KMS-11 (cell line): ENCODE results near the gene ACTL6B.

ENCODE experiments used
- H2AFZ ChIP-seq: fragments of 200-600 bp; sonication (generic); 2 replicates; pipeline ENCODE4 v1.6.1; 2016; ENCODE audit warnings: antibody characterized with exemption, mixed run types, low read depth
- H3K27ac ChIP-seq: fragments of 200-600 bp; sonication (generic); 2 replicates; pipeline ENCODE4 v1.6.1; 2016; ENCODE audit warnings: mild to moderate bottlenecking, mixed run types
- H3K27me3 ChIP-seq: fragments of 200-600 bp; sonication (generic); 2 replicates; pipeline ENCODE4 v1.6.1; 2017; ENCODE audit warnings: mild to moderate bottlenecking, low read depth, mixed run types, moderate library complexity; ENCODE audit not compliant: insufficient read depth
- H3K36me3 ChIP-seq: fragments of 200-600 bp; sonication (generic); 2 replicates; pipeline ENCODE4 v1.6.1; 2017; ENCODE audit warnings: mild to moderate bottlenecking, mixed run types; ENCODE audit not compliant: insufficient read depth
- H3K4me1 ChIP-seq: fragments of 200-600 bp; sonication (generic); 2 replicates; pipeline ENCODE4 v1.6.1; 2016; ENCODE audit warnings: mild to moderate bottlenecking, low read depth, mixed run types; ENCODE audit not compliant: poor library complexity, severe bottlenecking
- H3K4me2 ChIP-seq: fragments of 200-600 bp; sonication (generic); 2 replicates; pipeline ENCODE4 v1.7.0; 2016; ENCODE audit warnings: mild to moderate bottlenecking, mixed run types
- H3K4me3 ChIP-seq: fragments of 200-600 bp; sonication (generic); IDR thresholded peaks from 2 replicates; pipeline ENCODE4 v1.6.1; 2017; ENCODE audit warnings: low read depth, low read length, mixed read lengths; ENCODE audit not compliant: insufficient read depth
- H3K79me2 ChIP-seq: fragments of 200-600 bp; sonication (generic); 2 replicates; pipeline ENCODE4 v1.6.1; 2016; ENCODE audit warnings: low read depth, mixed run types; ENCODE audit not compliant: insufficient read depth
- H3K9ac ChIP-seq: fragments of 200-600 bp; sonication (generic); 2 replicates; pipeline ENCODE4 v1.6.1; 2016; ENCODE audit warnings: mild to moderate bottlenecking, mixed run types
- H4K20me1 ChIP-seq: fragments of 200-600 bp; sonication (generic); 2 replicates; pipeline ENCODE4 v1.6.1; 2016; ENCODE audit warnings: mild to moderate bottlenecking, mixed run types; ENCODE audit not compliant: insufficient read depth
- TF ChIP-seq, protein P1 (sequence below): fragments of 200-600 bp; sonication (generic); conservative IDR thresholded peaks from 2 replicates; pipeline ENCODE4 v1.6.1; 2017; ENCODE audit warnings: low read depth, mild to moderate bottlenecking, antibody characterized with exemption, low read length, moderate library complexity, mixed read lengths

Gene ACTL6B

DNA sequence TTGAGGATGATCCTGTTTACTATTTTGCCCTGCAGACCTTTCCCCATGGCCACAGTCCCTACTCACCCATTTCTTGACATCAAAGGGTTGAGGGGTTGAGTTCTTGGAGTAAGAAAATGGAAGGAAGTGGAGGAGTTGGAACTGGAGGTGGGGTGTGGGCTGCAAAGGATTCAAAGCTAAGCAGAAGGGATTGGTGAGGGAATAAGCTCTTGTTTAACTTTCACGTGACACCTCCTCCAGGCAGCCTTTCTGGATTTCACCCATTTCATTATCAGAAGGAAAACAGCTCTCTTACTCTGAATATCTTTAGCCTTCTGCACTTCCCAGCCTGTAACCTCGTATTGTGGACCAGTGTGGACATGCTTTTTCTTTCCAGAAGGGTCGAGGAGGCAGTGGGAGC is 30.2 kb downstream of the ACTL6B start:
- peak overlapping the region; percentile 48 for H2AFZ ChIP-seq
- TF ChIP-seq, protein P1, sequence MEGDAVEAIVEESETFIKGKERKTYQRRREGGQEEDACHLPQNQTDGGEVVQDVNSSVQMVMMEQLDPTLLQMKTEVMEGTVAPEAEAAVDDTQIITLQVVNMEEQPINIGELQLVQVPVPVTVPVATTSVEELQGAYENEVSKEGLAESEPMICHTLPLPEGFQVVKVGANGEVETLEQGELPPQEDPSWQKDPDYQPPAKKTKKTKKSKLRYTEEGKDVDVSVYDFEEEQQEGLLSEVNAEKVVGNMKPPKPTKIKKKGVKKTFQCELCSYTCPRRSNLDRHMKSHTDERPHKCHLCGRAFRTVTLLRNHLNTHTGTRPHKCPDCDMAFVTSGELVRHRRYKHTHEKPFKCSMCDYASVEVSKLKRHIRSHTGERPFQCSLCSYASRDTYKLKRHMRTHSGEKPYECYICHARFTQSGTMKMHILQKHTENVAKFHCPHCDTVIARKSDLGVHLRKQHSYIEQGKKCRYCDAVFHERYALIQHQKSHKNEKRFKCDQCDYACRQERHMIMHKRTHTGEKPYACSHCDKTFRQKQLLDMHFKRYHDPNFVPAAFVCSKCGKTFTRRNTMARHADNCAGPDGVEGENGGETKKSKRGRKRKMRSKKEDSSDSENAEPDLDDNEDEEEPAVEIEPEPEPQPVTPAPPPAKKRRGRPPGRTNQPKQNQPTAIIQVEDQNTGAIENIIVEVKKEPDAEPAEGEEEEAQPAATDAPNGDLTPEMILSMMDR = no peak
- no peak overlapping the region for H3K27ac ChIP-seq
- no peaks in the 10 kb centered on the region for H4K20me1 ChIP-seq
- peak overlapping the region; percentile 88 for H3K4me2 ChIP-seq
- no peak overlapping the region for H3K4me3 ChIP-seq
- H3K4me1 ChIP-seq = peaks cover 4% of the 10 kb centered on the region
- H3K79me2 ChIP-seq = no peaks in the 10 kb centered on the region
- no peak overlapping the region for H3K9ac ChIP-seq
- no peaks in the 10 kb centered on the region for H3K36me3 ChIP-seq
- H3K27me3 ChIP-seq = peaks cover 38% of the 10 kb centered on the region

GRCh38 chr7:100623951-100624824 is 32.1 kb downstream of the ACTL6B start:
- Histone ChIP-seq H3K27me3 (peaks cover 48% of the 10 kb centered on the region), H3K79me2 (no peaks in the 10 kb centered on the region), H3K27ac (no peak overlapping the region), H3K4me3 (no peak overlapping the region), H3K4me1 (peaks cover 4% of the 10 kb centered on the region), H3K36me3 (no peaks in the 10 kb centered on the region), H3K4me2 (no peak overlapping the region), H4K20me1 (no peaks in the 10 kb centered on the region), H2AFZ (no peak overlapping the region), H3K9ac (no peak overlapping the region)
- TF ChIP-seq, protein P1 = no peak

DNA sequence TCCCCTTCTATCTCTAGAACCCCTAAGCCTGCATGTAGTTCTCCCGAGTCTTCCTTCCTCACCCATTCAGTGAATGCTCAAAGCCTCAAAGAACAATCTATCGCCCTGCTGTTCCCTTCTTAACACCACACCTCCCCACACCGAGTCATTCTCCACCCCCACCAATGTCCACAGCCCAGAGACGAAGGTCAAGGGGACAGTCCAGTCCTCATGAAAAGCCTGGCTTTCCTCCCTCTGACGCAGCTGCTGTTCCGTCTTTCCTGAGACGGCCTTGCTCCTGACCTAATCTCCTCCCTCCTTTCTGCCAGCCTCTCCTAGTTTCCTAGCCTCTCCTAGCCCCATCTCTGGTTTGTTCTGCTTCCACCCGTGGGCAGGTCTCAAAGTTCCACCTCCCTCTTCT is 34.7 kb downstream of the ACTL6B start:
- no peak overlapping the region for H3K4me2 ChIP-seq
- H3K36me3 ChIP-seq = no peaks in the 10 kb centered on the region
- H3K4me3 ChIP-seq = no peak overlapping the region
- no peaks in the 10 kb centered on the region for H4K20me1 ChIP-seq
- H3K4me1 ChIP-seq = peaks cover 4% of the 10 kb centered on the region
- no peak overlapping the region for H2AFZ ChIP-seq
- TF ChIP-seq, protein P1 = no peak
- no peak overlapping the region for H3K27ac ChIP-seq
- no peak overlapping the region for H3K9ac ChIP-seq
- H3K79me2 ChIP-seq = no peaks in the 10 kb centered on the region
- peaks cover 55% of the 10 kb centered on the region for H3K27me3 ChIP-seq

DNA sequence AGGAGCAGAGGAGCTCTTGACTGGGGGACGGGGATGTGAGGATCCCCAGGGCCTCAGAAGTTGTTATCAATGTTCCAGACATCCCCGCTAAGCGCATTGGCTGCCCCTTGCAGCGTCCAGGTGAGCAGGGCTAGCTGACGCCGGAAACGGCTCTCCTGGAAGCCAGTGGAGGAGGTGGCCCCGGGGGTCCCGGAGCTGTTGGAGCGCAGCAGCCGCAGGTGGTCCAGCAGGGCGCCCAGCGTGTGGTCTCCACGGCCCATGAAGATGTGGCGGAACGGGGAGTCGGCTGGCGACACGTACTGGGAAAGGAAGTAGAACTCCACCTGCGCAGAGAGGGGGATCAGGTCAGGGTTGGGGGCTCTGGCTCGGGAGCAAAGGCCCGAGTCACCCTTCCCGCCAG is 35.4 kb downstream of the ACTL6B start:
- Histone ChIP-seq H3K27me3 (peaks cover 56% of the 10 kb centered on the region), H3K9ac (no peak overlapping the region), H3K4me3 (no peak overlapping the region), H3K79me2 (no peaks in the 10 kb centered on the region), H3K4me1 (no peaks in the 10 kb centered on the region), H3K4me2 (no peak overlapping the region), H4K20me1 (no peaks in the 10 kb centered on the region), H3K27ac (no peak overlapping the region), H2AFZ (no peak overlapping the region), H3K36me3 (no peaks in the 10 kb centered on the region)
- TF ChIP-seq, protein P1 = no peak
